PC-9 (cell line): ENCODE data around the gene TDRKH.

Experiments used
- CTCF ChIP-seq: fragments of 200-600 bp; sonication (generic); conservative IDR thresholded peaks from 2 replicates; pipeline ENCODE4 v1.6.1; 2017; ENCODE audit warnings: mixed run types, antibody characterized with exemption, mild to moderate bottlenecking, moderate library complexity
- EZH2 ChIP-seq: fragments of 200-600 bp; sonication (generic); IDR thresholded peaks from 2 replicates; pipeline ENCODE4 v1.8.0; 2017; ENCODE audit warnings: antibody characterized with exemption, low read depth

GRCh38 chr1:151825751-151826660, 35.7 kb upstream of the TDRKH start:
- TF ChIP-seq CTCF (no peak), EZH2 (no peak)
